Measurements from ENCODE around the gene PSKH1.

PSKH1 gene

GRCh38 chr16:67932462-67932840, 39.4 kb downstream of the PSKH1 start:
- TF ChIP-seq CTCF (IDR thresholded peaks at IDR 0.05; ENCODE audit: low read depth, low read length, missing control alignments), result no peak
- no peak for DNase-seq (ENCODE audit: low read depth)
- in situ Hi-C loops (cut with HindIII; ENCODE audit: low sequenced_read_pairs), result no loop called here
- no peak overlapping the region for H3K4me3 ChIP-seq (ENCODE audit: low read depth, low read length)

- no peak for DNase-seq (ENCODE audit: low read depth)
- H3K4me3 ChIP-seq (ENCODE audit: low read depth, low read length), result no peak overlapping the region
- in situ Hi-C loops (cut with HindIII; ENCODE audit: low sequenced_read_pairs), result no loop called here
- no peak for TF ChIP-seq CTCF (IDR thresholded peaks at IDR 0.05; ENCODE audit: low read depth, low read length, missing control alignments)
Measured at GRCh38 chr16:67933805-67934204, 40.8 kb downstream of the PSKH1 start.

GRCh38 chr16:67934306-67935100, 41.4 kb downstream of the PSKH1 start:
- TF ChIP-seq CTCF (IDR thresholded peaks at IDR 0.05; ENCODE audit: low read depth, low read length, missing control alignments), result no peak
- no peak for DNase-seq (ENCODE audit: low read depth)
- peak overlapping the region; percentile 77 for H3K4me3 ChIP-seq (ENCODE audit: low read depth, low read length)
- in situ Hi-C loops (cut with HindIII; ENCODE audit: low sequenced_read_pairs), result no loop called here

- DNase-seq (ENCODE audit: low read depth), result no peak
- TF ChIP-seq CTCF (IDR thresholded peaks at IDR 0.05; ENCODE audit: low read depth, low read length, missing control alignments), result no peak
- in situ Hi-C loops (cut with HindIII; ENCODE audit: low sequenced_read_pairs), result no loop called here
- H3K4me3 ChIP-seq (ENCODE audit: low read depth, low read length), result peak overlapping the region; percentile 77
Measured at GRCh38 chr16:67935101-67935401, 42.0 kb downstream of the PSKH1 start.

- in situ Hi-C loops (cut with HindIII; ENCODE audit: low sequenced_read_pairs), result no loop called here
- H3K4me3 ChIP-seq (ENCODE audit: low read depth, low read length), result peak overlapping the region; percentile 77
- peak; percentile 80 for DNase-seq (ENCODE audit: low read depth)
- TF ChIP-seq CTCF (IDR thresholded peaks at IDR 0.05; ENCODE audit: low read depth, low read length, missing control alignments), result no peak
Measured at GRCh38 chr16:67935402-67936123, 42.5 kb downstream of the PSKH1 start.

GRCh38 chr16:67936124-67936879, 43.2 kb downstream of the PSKH1 start, which contains the start of gene PSMB10:
Gene PSMB10, minus strand, starts transcription at chr16:67936850. Its CDS starts 101 bp downstream, at chr16:67936749.
- peak; percentile 45 for DNase-seq (ENCODE audit: low read depth)
- no peak for TF ChIP-seq CTCF (IDR thresholded peaks at IDR 0.05; ENCODE audit: low read depth, low read length, missing control alignments)
- in situ Hi-C loops (cut with HindIII; ENCODE audit: low sequenced_read_pairs), result no loop called here
- H3K4me3 ChIP-seq (ENCODE audit: low read depth, low read length), result peak within 1 kb of the TSS; percentile 77

All from astrocyte of the cerebellum (primary cell).